LNCAP (cell line): Measurements from ENCODE around the gene CXorf66.

ENCODE experiments used
- CTCF ChIP-seq: fragments of 450-650 bp; IDR thresholded peaks from 2 replicates; pipeline ENCODE4 v1.5.1; 2017; ENCODE audit warnings: mild to moderate bottlenecking

The CXorf66 gene

GRCh38 chrX:139967750-139968149, 2.4 kb upstream of the CXorf66 start:
- no peak for TF ChIP-seq CTCF

- peak; percentile 32; the same call in 1 of the 2 replicates for TF ChIP-seq CTCF
These were observed 2.0 kb upstream of the CXorf66 start for GRCh38 chrX:139967300-139967699.

GRCh38 chrX:139966159-139966558, 838 bp upstream of the CXorf66 start:
- TF ChIP-seq CTCF = peak; percentile 46

GRCh38 chrX:139949703-139950102, 15.6 kb downstream of the CXorf66 start:
- no peak for TF ChIP-seq CTCF

GRCh38 chrX:139945075-139945474, 20.2 kb downstream of the CXorf66 start:
- TF ChIP-seq CTCF = no peak

- no peak for TF ChIP-seq CTCF
These were observed 29.1 kb downstream of the CXorf66 start for GRCh38 chrX:139936259-139936658.

- no peak for TF ChIP-seq CTCF
These were observed 31.4 kb downstream of the CXorf66 start for GRCh38 chrX:139933904-139934303.
